Activated CD4-positive, CD25-positive, alpha-beta regulatory T cell treated with anti-CD3 and anti-CD28 coated beads, Interleukin-2, amount 50 U/mL, for 72 hours (primary cell): ENCODE data around the gene APOLD1.
A peak's percentile ranks its signal among the peaks of the same experiment; 100 is the strongest.
"Not testable (repeated sequence)": the region's sequence is repeated elsewhere in the genome, so short reads cannot be mapped to it uniquely, and the experiment has no call there.

Experiments
- DNase-seq: peaks from one replicate; pipeline ENCODE4 v3.0.0; 2021

APOLD1 gene

GRCh38 chr12:12784911-12785814 is at the start of gene APOLD1:
Gene APOLD1 (plus strand): TSS chr12:12785659. CDS start chr12:12785692, 33 bp downstream.
- no peak for DNase-seq

DNA sequence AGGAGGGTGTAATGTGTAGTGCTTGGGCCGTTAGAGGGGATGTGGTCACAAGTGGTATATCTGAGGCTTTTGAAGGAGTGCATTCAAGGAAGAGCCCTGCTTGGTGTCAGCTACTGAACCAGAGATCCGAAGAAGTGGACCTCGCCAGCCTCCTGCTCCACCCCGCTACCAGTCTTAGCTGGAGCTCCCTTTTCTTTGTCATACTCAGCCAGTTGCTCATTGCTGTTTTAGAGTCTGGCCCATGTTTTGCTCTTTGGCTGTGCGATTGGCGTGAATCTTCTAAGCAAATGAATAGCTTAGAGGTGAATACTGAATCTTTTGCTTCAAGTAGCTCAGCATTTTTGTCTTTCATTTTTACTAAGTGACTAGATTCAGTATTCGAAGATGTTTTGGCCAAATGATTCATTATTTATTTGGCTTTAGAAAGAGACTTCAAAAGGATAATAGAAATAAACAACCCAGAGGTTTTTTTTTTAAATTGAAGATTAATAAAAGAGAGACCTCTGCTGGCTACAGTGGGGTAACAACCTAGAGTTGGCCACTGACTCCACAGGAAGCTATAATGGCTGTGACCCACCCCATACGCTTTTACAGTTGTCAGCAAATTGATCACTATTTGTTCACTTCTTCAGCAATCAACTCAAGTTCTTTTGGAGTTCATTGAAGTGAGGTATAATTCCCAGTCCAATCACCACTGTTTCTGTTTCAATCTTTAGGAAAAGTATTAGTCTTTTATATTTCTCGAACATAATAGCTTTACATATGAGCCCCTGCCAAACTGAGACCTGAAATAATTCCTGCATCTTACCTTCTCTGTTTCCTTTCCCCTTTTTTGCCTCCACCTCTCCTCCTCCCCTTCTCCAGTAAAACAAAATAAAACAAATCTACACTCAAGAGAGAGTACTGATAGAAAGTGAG is 48.4 kb upstream of the APOLD1 start:
- DNase-seq = peak; percentile 50

DNA sequence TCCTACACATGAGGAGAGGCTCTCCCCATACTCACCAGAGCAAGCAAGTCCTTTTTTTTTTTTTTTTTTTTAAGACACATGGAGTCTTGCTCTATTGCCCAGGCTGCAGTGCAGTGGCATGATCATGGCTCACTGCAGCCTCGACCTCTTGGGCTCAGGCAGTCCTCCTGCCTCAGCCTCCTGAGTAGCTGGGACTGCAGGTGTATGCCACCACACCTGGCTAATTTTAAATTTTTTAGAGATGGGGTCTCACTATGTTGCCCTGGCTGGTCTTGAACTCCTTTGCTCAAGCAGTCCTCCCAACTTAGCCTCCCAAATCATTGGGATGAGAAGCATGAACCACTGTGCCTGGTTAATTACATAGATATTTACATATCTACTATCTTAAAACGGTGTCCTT is 47.3 kb upstream of the APOLD1 start:
- DNase-seq = not testable (repeated sequence)

- DNase-seq = no peak
These were observed 43.8 kb upstream of the APOLD1 start for GRCh38 chr12:12741660-12742059.

DNA sequence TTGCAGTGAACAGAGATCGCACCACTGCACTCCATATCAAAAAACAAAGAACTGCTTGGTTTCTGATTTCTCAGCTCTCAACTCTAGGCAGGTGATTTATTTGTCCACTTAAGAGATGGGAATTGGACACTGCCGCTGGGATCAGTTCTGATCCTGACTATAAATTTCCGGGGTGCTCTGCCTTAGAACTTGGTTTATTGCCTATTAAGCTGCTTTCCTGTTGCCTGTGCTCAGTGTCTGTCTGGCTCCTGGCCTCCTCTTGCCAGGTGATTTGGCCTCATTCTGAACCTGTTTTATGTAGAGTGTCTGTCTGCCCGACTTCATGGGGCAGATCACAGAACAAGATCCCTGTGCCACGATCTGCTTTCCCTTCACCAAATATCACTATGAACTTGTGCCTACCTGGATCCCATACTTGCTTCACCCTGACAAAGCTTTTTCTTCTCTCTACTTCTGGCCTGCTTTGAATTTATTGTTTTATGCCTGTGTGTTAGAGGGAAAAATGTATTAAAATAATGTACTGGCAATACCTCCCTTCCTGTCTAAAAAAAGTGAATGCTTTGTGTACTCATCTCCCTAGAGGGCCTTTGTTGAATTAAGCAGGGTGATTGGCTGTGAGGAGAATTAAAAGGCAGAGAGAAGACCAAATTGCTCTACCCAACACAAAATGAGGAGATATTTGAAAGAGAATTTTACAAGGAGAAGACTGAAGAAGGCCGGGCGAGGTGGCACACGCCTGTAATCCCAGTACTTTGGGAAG is 40.7 kb upstream of the APOLD1 start:
- no peak for DNase-seq

- no peak for DNase-seq
These were observed 39.8 kb upstream of the APOLD1 start for GRCh38 chr12:12745576-12746211.

DNA sequence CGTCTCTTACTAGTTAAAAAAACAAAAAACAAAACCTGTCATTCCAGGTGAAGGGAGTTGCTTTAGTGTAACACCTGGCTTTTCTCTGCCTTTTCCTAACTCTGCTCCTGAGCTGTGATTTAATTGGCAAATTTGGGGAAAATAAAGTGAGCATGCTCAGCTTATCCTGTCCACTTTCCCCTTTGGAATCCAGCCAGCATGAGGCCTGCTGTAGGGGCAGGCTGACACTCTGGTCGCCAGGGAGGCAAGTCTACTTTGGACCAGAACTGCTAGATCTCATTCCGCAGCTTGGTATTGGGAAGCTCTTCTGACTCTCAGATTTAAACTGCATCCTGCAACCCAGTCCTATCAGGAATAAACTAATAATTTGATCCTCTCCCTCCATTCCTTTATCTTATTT is 38.2 kb upstream of the APOLD1 start:
- no peak for DNase-seq

GRCh38 chr12:12748044-12748443 is 37.4 kb upstream of the APOLD1 start:
- DNase-seq = no peak

- DNase-seq = no peak
These were observed 36.0 kb upstream of the APOLD1 start for GRCh38 chr12:12749433-12749832.

DNA sequence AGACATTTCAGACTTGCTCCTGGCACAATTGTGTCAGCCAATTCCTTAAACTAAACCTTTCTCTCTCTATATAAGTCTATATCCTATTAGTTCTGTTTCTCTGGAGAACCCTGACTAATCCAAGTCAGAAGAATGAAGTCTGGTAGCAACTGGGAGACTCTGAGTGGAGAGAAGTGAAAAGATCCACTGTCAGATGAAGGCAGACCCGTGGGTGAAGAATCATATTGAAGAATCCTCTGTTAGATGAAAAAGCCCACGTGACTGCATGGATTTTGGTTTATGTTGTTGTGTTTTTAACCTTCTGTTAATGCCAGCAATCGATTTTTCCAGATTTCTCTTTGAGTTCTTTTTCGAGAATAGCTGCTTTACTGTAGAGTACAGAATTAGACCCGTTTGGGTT is 29.5 kb upstream of the APOLD1 start:
- DNase-seq = no peak

GRCh38 chr12:12757121-12757520 is 28.3 kb upstream of the APOLD1 start:
- DNase-seq = no peak

- no peak for DNase-seq
These were observed 26.1 kb upstream of the APOLD1 start for GRCh38 chr12:12759234-12759915.

- no peak for DNase-seq
These were observed 20.6 kb upstream of the APOLD1 start for GRCh38 chr12:12764824-12765223.

DNA sequence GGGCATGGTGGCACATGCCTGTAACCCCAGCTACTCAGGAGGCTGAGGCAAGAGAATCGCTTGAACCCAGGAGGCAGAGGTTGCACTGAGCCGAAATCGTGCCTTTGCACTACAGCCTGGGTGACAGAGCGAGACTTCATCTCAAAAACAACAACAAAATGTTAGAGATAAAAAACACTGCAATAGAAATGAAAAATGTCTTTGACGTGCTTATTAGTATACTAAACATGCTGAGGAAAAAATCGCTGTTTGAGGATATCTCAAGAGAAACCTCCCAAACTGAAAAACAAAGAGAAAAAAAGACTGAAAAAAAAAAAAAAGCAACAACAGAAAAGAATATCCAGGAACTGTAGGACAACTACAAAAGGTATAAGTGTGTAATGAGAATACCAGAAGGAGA is 15.2 kb upstream of the APOLD1 start:
- no peak for DNase-seq

DNA sequence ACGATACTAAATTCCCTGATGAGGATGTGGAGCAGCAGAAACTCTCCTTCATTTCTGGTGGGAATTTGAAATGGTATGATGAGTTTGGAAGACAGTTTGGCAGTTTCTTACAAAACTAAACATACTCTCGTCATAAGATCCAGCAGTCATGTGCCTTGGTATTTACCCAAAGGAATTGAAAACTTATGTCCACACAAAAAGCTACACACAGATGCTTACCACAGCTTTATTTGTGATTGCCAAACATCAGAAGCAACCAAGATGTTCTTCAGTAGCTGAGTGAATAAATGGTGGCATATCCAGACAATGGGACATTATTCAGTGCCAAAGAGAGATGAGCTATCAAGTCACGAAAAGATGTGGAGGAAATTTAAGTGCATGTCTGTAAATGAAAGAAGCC is 10.7 kb upstream of the APOLD1 start:
- no peak for DNase-seq

DNA sequence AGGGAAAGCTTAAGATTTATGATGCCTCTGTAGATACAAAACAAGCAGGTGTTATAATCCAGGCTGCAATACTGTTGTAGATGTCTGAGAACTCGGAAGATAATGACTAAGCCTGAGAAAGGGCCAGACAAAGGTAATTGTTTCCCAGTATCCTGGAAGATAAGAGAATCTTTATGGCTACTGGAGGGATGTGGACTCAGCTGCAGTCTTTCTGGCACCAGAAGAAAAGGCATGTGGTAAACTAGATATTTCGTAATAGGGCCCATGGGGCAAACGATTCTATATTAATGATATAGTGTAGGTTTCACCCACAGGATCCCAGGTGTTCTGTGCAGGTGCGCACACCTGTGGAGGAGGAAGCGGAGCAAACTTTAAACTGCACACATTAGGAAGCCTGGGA is 9.2 kb upstream of the APOLD1 start:
- DNase-seq = no peak

DNA sequence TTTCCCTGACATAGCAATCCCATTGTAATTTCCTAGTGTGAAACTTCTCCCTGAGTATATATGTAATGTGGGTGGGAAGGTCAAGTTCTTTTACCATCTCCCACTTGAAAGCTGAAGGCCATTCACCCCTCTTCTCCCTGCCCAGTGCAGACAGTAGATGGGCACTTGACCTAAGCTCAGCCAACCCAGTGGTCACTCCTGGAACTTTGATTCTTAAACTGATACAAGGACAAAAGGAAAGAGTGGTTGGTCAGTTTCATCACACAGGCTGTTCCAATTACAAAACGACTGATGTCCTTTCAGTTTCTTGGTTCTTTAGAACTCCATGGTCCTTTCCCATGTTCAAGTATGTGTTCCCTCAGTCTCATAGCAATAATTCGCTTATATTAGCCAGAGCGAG is 8.4 kb upstream of the APOLD1 start:
- no peak for DNase-seq

GRCh38 chr12:12779007-12779406 is 6.5 kb upstream of the APOLD1 start:
- DNase-seq = no peak

- DNase-seq = no peak
These were observed 5.9 kb upstream of the APOLD1 start for GRCh38 chr12:12779529-12779928.

DNA sequence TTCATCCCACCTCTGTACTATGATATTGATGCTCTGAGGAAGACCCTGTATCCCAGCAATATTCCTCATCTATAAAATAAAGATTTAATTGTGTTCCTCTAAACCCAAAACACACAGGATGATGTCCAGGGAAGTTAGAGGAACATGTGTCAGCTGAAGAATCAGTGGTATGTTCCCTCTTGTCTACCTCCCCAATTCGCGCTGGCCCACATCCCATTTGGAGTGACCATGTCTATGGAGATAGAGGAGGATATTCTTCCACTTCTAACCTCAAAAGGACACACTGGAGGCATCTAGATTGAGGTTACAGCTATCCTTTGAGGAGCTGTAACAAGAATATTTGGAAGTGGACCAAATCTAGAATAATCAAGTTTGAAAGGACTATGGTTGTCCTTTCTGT is 1.3 kb upstream of the APOLD1 start:
- DNase-seq = no peak

DNA sequence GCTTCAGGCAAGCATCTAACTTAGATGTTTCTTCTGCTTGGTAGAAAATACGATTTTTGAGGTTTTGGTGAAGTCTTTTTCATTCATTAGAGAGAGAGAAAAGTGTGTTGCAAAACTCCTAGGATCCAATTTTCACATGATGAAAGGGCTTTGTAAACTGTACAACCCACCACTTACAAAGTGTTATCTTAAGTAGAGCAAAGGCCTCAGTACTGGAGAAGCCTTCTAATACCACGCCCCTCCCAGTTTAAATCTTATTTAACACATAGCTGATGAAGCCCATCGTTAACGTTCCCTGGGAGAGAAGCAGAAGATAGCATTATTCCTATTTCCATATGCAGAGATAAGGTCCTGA is 869 bp downstream of the APOLD1 start:
- no peak for DNase-seq
